HS-27A (cell line): ENCODE measurements around the gene NAP1L1.

Source experiments
- DNase-seq: peaks from one replicate; pipeline ENCODE4 v3.0.0-alpha.2; 2012; ENCODE audit warnings: low read depth, missing footprints

Gene NAP1L1

GRCh38 chr12:76083246-76083903 lies 1.1 kb downstream of the NAP1L1 start:
- no peak for DNase-seq

- no peak for DNase-seq
Measured at GRCh38 chr12:76081909-76082308, 2.6 kb downstream of the NAP1L1 start.

GRCh38 chr12:76080729-76081415 lies 3.6 kb downstream of the NAP1L1 start:
- no peak for DNase-seq

GRCh38 chr12:76080017-76080728 lies 4.3 kb downstream of the NAP1L1 start:
- DNase-seq = no peak

GRCh38 chr12:76078748-76079147 lies 5.7 kb downstream of the NAP1L1 start:
- no peak for DNase-seq

- DNase-seq = no peak
Measured at GRCh38 chr12:76075448-76075847, 9.0 kb downstream of the NAP1L1 start.

GRCh38 chr12:76074701-76075336 lies 9.7 kb downstream of the NAP1L1 start:
- DNase-seq = no peak

GRCh38 chr12:76073561-76073960 lies 10.9 kb downstream of the NAP1L1 start:
- no peak for DNase-seq

- no peak for DNase-seq
Measured at GRCh38 chr12:76072568-76072967, 11.9 kb downstream of the NAP1L1 start.

- no peak for DNase-seq
Measured at GRCh38 chr12:76069339-76069738, 15.1 kb downstream of the NAP1L1 start.

- no peak for DNase-seq
Measured at GRCh38 chr12:76065917-76066316, 18.6 kb downstream of the NAP1L1 start.

GRCh38 chr12:76064904-76065303 lies 19.6 kb downstream of the NAP1L1 start:
- DNase-seq = no peak

- DNase-seq = no peak
Measured at GRCh38 chr12:76060111-76060510, 24.4 kb downstream of the NAP1L1 start.

GRCh38 chr12:76057326-76057725 lies 27.2 kb downstream of the NAP1L1 start:
- DNase-seq = no peak

GRCh38 chr12:76055393-76055792 lies 29.1 kb downstream of the NAP1L1 start:
- no peak for DNase-seq

GRCh38 chr12:76049575-76050251 lies 34.8 kb downstream of the NAP1L1 start:
- no peak for DNase-seq

GRCh38 chr12:76047742-76048141 lies 36.7 kb downstream of the NAP1L1 start:
- no peak for DNase-seq

- no peak for DNase-seq
Measured at GRCh38 chr12:76047060-76047459, 37.4 kb downstream of the NAP1L1 start.

- DNase-seq = no peak
Measured at GRCh38 chr12:76043377-76043776, 41.1 kb downstream of the NAP1L1 start.

GRCh38 chr12:76042147-76042546 lies 42.3 kb downstream of the NAP1L1 start:
- DNase-seq = no peak

GRCh38 chr12:76041406-76041805 lies 43.1 kb downstream of the NAP1L1 start:
- DNase-seq = no peak

- DNase-seq = no peak
Measured at GRCh38 chr12:76040461-76040860, 44.0 kb downstream of the NAP1L1 start.
